Thyroid gland (tissue), 4 donors: Measurements from ENCODE around the gene ALDH1L1. TPM values are rescaled to one million over a fixed set of nuclear protein-coding genes. Genes with fewer than 3 reads are reported as not detected.

Experiments
- DNase-seq, 2 donors: peaks; one replicate each; pipeline ENCODE4 v3.0.0-alpha.2; 2019
- H3K27ac ChIP-seq, 3 donors: fragments of 200-600 bp; sonication (generic); 1 replicate in 2 of 3; 2 replicates in 1 of 3; pipeline ENCODE4 v1.5.1; 2016 to 2019; ENCODE audit warnings: mild to moderate bottlenecking in 1 of 3, moderate library complexity in 1 of 3
- H3K27me3 ChIP-seq: fragments of 200-600 bp; sonication (generic); one replicate; pipeline ENCODE4 v1.5.1; 2019
- H3K36me3 ChIP-seq, 2 donors: fragments of 200-600 bp; sonication (generic); one replicate each; pipeline ENCODE4 v1.5.1; 2016 to 2019
- H3K4me1 ChIP-seq, 2 donors: fragments of 200-600 bp; sonication (generic); one replicate each; pipeline ENCODE4 v1.5.1; 2017 to 2019
- H3K4me3 ChIP-seq, 3 donors: fragments of 200-600 bp; sonication (generic); replicated peaks in 1 of 3; 1 replicate in 2 of 3; 2 replicates in 1 of 3; pipeline ENCODE4 v1.5.1; 2016; ENCODE audit warnings: mild to moderate bottlenecking in 1 of 3
- H3K9me3 ChIP-seq: fragments of 200-600 bp; sonication (generic); one replicate; pipeline ENCODE4 v1.5.1; 2017
- POLR2A ChIP-seq, 2 donors: fragments of 450-650 bp; IDR thresholded peaks; one replicate each; pipeline ENCODE4 v1.6.1; 2017; ENCODE audit warnings: antibody characterized with exemption in 2 of 2, mild to moderate bottlenecking in 2 of 2, moderate library complexity in 1 of 2
- WGBS, 2 donors: methylation state at CpG; one replicate each; pipeline ENCODE4 v1.1.5; 2017; 5-methylcytosine and 5-hydroxymethylcytosine counted together
- intact Hi-C: fragments of 100-400 bp; cut with DNase I; formaldehyde crosslinking; loops from one replicate; pipeline ENCODE4 v1.15.1; 2023
- total RNA-seq, 4 donors: library from RNA; depleted of rRNA; stranded (reverse); fragments of >200 nt; gene quantifications; one replicate each; pipeline ENCODE4 v1.2.3, GENCODE V29; 2016
- TF ChIP-seq, protein P1 (sequence below), 6 experiments: fragments of 200-600 bp in 3 of 6; fragments of 450-650 bp in 3 of 6; sonication (generic) in 3 of 6; IDR thresholded peaks; one replicate each; pipeline ENCODE4 v1.5.1; 2016 to 2019; ENCODE audit warnings: antibody characterized with exemption in 6 of 6, mild to moderate bottlenecking in 2 of 6, inconsistent platforms in 1 of 6, moderate library complexity in 1 of 6

The ALDH1L1 gene
- total RNA-seq, 4 donors from 2014 or later: 2.1 to 12.1 (median 6.1) TPM

DNA sequence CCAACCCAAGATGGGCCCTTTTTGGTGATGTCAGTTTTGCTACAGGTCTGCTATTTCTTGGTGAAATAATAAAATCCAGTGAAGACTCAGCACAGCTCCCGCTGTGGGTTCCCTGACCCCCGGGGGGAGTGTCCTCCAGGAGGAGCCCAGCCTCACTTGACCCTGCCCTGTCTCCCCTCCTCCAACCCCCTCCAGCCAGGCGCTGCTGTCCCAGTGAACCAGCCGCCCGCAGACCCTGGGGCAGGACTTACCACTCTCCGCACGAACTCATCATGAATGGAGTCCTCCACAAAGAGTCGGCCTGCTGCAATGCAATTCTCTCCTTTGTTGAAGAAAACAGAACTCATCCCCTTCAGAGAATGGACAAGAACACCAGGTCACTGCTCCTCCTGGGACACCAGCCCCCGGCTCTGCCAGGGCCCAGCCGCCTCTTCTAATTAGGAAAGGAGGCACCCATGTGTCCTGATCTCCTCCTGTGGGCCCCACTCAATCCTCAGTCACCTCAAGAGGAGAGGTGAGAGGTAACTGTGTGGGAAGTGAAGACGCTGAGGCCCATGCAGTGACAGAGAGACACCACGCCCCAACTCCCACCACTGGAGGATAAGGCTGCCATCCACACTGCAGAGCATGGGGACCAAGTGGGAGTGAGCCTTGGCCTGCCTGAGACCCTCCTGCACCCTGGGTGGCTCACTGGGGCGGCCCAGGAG is 67.7 kb downstream of the ALDH1L1 start:
- WGBS, 2 donors: 87 to 94% methylated on average over 13 of the region's 13 CpGs
- H3K36me3 ChIP-seq: no peaks in the 10 kb centered on the region
- intact Hi-C loops: no loop called here
- no peaks in the 10 kb centered on the region for H3K9me3 ChIP-seq
- DNase-seq: no peak
- H3K4me1 ChIP-seq: no peaks in the 10 kb centered on the region
- no peak overlapping the region for H3K27ac ChIP-seq
- H3K4me3 ChIP-seq: no peak overlapping the region
- TF ChIP-seq, protein P1, sequence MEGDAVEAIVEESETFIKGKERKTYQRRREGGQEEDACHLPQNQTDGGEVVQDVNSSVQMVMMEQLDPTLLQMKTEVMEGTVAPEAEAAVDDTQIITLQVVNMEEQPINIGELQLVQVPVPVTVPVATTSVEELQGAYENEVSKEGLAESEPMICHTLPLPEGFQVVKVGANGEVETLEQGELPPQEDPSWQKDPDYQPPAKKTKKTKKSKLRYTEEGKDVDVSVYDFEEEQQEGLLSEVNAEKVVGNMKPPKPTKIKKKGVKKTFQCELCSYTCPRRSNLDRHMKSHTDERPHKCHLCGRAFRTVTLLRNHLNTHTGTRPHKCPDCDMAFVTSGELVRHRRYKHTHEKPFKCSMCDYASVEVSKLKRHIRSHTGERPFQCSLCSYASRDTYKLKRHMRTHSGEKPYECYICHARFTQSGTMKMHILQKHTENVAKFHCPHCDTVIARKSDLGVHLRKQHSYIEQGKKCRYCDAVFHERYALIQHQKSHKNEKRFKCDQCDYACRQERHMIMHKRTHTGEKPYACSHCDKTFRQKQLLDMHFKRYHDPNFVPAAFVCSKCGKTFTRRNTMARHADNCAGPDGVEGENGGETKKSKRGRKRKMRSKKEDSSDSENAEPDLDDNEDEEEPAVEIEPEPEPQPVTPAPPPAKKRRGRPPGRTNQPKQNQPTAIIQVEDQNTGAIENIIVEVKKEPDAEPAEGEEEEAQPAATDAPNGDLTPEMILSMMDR (IDR thresholded peaks at IDR 0.05): no peak
- no peak for TF ChIP-seq POLR2A (IDR thresholded peaks at IDR 0.05)
- no peaks in the 10 kb centered on the region for H3K27me3 ChIP-seq

DNA sequence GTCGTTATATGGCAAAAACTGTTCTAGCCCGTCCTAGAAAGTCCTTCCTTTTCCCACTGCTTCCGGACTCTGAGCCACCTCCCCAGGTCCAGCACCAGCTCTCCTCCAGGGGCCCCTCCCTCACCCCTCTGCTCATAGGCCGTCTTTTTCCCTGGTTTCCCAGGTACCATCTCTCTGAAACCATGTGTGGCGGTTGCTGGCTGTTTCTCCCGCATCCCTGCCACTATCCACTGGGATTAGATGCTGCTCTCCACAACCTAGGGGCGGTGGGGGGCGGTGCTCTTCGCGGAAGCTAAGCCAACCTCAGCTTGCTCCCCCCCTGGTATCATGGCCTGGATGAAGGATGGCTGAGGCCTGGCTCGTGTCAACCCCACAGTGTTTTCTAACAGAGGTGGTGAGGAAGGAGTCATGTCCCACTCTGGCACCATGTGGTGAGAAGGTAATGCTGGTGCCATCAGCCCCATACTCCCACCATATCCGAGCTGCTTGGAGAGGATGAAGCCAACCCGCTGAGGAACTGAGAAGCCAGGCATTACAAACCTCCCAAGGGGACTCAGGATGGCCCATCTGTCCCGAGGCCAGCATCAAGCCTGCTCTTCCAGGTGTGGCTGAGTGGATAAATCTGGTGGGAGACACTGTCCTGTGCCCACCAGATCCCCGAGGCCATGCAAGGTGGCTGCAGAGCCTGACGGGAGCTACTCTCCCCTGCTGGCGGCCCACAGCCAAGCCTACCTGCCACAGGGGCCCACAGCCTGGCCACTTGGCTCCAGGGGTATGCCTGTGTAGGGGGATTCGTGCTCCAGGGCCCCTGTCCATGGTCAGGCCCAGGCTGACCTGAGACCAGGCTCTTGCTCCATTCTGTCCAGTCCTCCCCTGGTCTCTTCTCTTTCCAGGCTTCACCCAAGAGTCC is 68.6 kb downstream of the ALDH1L1 start:
- no peaks in the 10 kb centered on the region for H3K9me3 ChIP-seq
- no peak overlapping the region for H3K4me3 ChIP-seq
- no peak overlapping the region for H3K27ac ChIP-seq
- H3K4me1 ChIP-seq: no peaks in the 10 kb centered on the region
- no peak for TF ChIP-seq POLR2A (IDR thresholded peaks at IDR 0.05)
- no peaks in the 10 kb centered on the region for H3K27me3 ChIP-seq
- no peak for DNase-seq
- intact Hi-C loops: no loop called here
- WGBS, 2 donors: 86 to 90% methylated on average over 15 to 17 of the region's 18 CpGs
- H3K36me3 ChIP-seq: no peaks in the 10 kb centered on the region

DNA sequence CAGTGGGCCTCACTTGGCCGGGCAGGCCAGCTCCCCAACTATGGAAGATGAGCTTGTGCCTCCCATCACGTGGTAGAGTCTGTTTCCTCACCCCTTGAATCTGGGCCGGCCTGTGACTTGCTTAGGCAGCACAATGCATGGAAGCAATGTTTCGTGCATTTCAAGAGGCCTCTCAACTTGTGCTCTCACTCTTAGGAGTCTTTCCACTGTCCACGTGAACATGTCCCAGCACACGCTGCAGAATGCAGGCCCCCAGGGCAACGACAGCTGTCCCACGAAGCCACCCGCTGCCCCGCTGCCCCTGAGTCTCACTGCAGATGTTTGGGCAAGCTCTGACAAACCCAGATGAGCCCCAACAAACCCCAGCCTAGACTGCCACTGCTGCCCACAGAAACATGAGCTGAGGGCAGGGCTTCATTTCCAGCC is 69.2 kb downstream of the ALDH1L1 start:
- H3K27ac ChIP-seq: no peak overlapping the region
- H3K4me1 ChIP-seq: no peaks in the 10 kb centered on the region
- no peaks in the 10 kb centered on the region for H3K9me3 ChIP-seq
- intact Hi-C loops: no loop called here
- H3K27me3 ChIP-seq: no peaks in the 10 kb centered on the region
- no peak overlapping the region for H3K4me3 ChIP-seq
- WGBS, 2 donors: 41 to 58% methylated on average over 10 of the region's 10 CpGs
- TF ChIP-seq POLR2A (IDR thresholded peaks at IDR 0.05): no peak
- TF ChIP-seq, protein P1 (IDR thresholded peaks at IDR 0.05): no peak
- no peaks in the 10 kb centered on the region for H3K36me3 ChIP-seq
- no peak for DNase-seq

DNA sequence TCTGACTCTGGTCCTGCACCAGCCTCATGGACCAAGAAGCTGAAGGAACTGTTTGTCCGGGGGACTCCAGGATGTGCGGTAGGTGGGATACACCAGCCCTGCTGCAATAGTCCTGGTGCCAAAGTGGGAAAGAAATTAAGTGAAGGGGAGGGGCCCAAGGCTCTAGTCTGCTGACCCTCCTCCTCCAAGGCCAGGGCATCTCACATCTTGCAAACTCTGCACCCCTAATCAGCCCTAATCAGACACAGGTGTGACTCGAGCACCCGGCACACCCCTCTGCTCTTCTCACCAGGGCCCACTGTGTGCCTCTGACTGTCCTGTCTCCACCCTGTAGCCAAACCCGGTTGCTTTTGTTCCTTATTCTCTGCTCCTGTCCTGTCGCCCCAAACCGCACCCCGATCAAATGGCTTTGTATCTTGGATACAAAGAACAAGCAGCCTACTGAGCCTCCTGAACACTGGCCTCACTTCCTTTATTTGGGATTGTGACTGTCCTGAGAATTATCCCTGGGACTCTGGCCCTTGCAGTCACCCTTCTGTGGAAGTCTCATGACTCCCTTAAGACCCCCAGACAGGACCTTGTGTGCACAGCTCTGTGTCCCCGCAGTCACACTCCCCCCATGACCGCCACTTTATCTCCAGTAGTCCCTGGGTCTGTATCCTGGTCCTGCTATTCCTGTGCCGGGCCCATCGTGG is 69.8 kb downstream of the ALDH1L1 start:
- Histone ChIP-seq H3K36me3 (no peaks in the 10 kb centered on the region), H3K4me3 (no peak overlapping the region), H3K27ac (no peak overlapping the region), H3K4me1 (no peaks in the 10 kb centered on the region), H3K27me3 (no peaks in the 10 kb centered on the region), H3K9me3 (no peaks in the 10 kb centered on the region)
- WGBS, 2 donors: 82 to 89% methylated on average over 12 of the region's 12 CpGs
- intact Hi-C loops: no loop called here
- no peak for DNase-seq
- no peak for TF ChIP-seq POLR2A (IDR thresholded peaks at IDR 0.05)
- TF ChIP-seq, protein P1 (IDR thresholded peaks at IDR 0.05): no peak

DNA sequence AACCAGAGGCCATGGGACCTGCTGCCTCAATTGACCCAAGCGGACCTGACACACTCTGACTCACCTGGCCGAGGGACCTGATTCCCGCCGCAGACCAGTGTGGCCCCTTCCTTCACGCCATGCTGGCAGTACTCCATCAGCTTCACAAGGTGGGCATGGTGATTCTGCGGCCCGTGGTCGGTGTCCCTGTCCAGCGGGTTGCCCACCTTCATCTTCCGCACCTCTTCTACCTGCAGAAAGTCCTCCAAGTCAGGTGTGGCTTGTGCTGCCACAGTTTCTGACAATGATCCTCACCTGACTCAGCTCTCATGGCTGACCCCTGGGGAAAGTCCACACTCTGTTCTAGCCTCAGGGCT is 70.5 kb downstream of the ALDH1L1 start:
- TF ChIP-seq POLR2A (IDR thresholded peaks at IDR 0.05): no peak
- TF ChIP-seq, protein P1 (IDR thresholded peaks at IDR 0.05): no peak
- Histone ChIP-seq H3K27me3 (no peaks in the 10 kb centered on the region), H3K36me3 (no peaks in the 10 kb centered on the region), H3K4me3 (no peak overlapping the region), H3K9me3 (no peaks in the 10 kb centered on the region), H3K27ac (no peak overlapping the region), H3K4me1 (no peaks in the 10 kb centered on the region)
- WGBS, 2 donors: 93 to 96% methylated on average over 9 to 10 of the region's 10 CpGs
- intact Hi-C loops: no loop called here
- DNase-seq: no peak
